Left lung (tissue), 10 donors: ENCODE measurements around the gene ANKRD33. TPM values are rescaled to one million over a fixed set of nuclear protein-coding genes. Genes with fewer than 3 reads are reported as not detected.

Source experiments
- ATAC-seq: fragments of 200-7000 bp; cut with Tn5 transposase; one replicate; pipeline ENCODE4 v1.9.1; 2020; ENCODE audit warnings: moderate library complexity
- DNase-seq, 4 donors: peaks; one replicate each; pipeline ENCODE4 v3.0.0-alpha.2; 2013 to 2020
- H3K27ac ChIP-seq, 2 donors: fragments of 200-600 bp; sonication (generic) in 1 of 2; one replicate each; pipeline versions ENCODE4 v1.5.0 to v1.8.0; 2020 to 2021
- H3K27me3 ChIP-seq, 2 donors: fragments of 200-600 bp; sonication (generic) in 1 of 2; one replicate each; pipeline versions ENCODE4 v1.5.0 to v1.8.0; 2020 to 2021
- H3K36me3 ChIP-seq, 2 donors: fragments of 200-600 bp; sonication (generic) in 1 of 2; one replicate each; pipeline versions ENCODE4 v1.5.0 to v1.8.0; 2020 to 2021
- H3K4me1 ChIP-seq, 2 donors: fragments of 200-600 bp; one replicate each; pipeline ENCODE4 v1.8.0; 2021
- H3K4me3 ChIP-seq, 2 donors: fragments of 200-600 bp; sonication (generic) in 1 of 2; one replicate each; pipeline versions ENCODE4 v1.5.0 to v1.8.0; 2020 to 2021; ENCODE audit warnings: mild to moderate bottlenecking in 1 of 2
- H3K9me3 ChIP-seq, 2 donors: fragments of 200-600 bp; sonication (generic) in 1 of 2; one replicate each; pipeline versions ENCODE4 v1.5.0 to v1.8.0; 2020 to 2021
- CTCF ChIP-seq, 2 donors: fragments of 200-600 bp; sonication (generic) in 1 of 2; IDR thresholded peaks; one replicate each; pipeline versions ENCODE4 v1.5.0 to v1.8.0; 2021; ENCODE audit warnings: antibody characterized with exemption in 2 of 2
- intact Hi-C, 2 donors: fragments of 100-400 bp; cut with DNase I; formaldehyde crosslinking; loops; one replicate each; pipeline versions ENCODE4 v1.11.2 to v1.14.2; 2022
- polyA plus RNA-seq, 6 donors: library from polyadenylated mRNA; unstranded; fragments of 120-200 nt; gene quantifications; one replicate each; pipeline ENCODE4 v1.2.1, GENCODE V29; 2013; ENCODE audit not compliant: insufficient read length in 6 of 6
- total RNA-seq, 2 donors: library from RNA; stranded (reverse); fragmentation: NEBNext Ultra II Directional; extraction: Animal tissue kit (Norgen Biotek cat#: 25700); gene quantifications; one replicate each; pipeline ENCODE4 v1.2.1, GENCODE V29; 2021
- donor health status: DM: no; HTN: yes; CAD: no.
- donor health status: DM: no; HTN: no; CAD: no.

The ANKRD33 gene
- total and polyA plus RNA-seq, 8 donors, result 0.08 to 0.13 (median 0.08) TPM; not detected in 5

- H3K9me3 ChIP-seq, result no peaks in the 10 kb centered on the region
- H3K4me3 ChIP-seq, result no peak overlapping the region
- peaks cover 0 to 39% of the 10 kb centered on the region in 2 donors for H3K36me3 ChIP-seq
- H3K27ac ChIP-seq, result no peak overlapping the region
- intact Hi-C loops, result no loop called here
- H3K4me1 ChIP-seq, result peaks cover 9 to 52% of the 10 kb centered on the region in 2 donors
- ATAC-seq (no peak), DNase-seq (no peak)
- no peak for TF ChIP-seq CTCF (IDR thresholded peaks at IDR 0.05)
- no peaks in the 10 kb centered on the region for H3K27me3 ChIP-seq
Measured at GRCh38 chr12:51915951-51916350, 28.0 kb downstream of the ANKRD33 start.

GRCh38 chr12:51917041-51917590, 29.2 kb downstream of the ANKRD33 start:
- H3K4me1 ChIP-seq, result peaks cover under 1 to 52% of the 10 kb centered on the region in 2 donors
- peaks cover 0 to 44% of the 10 kb centered on the region in 2 donors for H3K36me3 ChIP-seq
- no peak for TF ChIP-seq CTCF (IDR thresholded peaks at IDR 0.05)
- no peaks in the 10 kb centered on the region for H3K27me3 ChIP-seq
- intact Hi-C loops, result no loop called here
- ATAC-seq (no peak), DNase-seq (no peak)
- H3K4me3 ChIP-seq, result no peak overlapping the region
- H3K27ac ChIP-seq, result peak overlapping the region in 1 of 2 donors; percentile 50
- no peaks in the 10 kb centered on the region for H3K9me3 ChIP-seq

- no peak overlapping the region for H3K4me3 ChIP-seq
- H3K36me3 ChIP-seq, result peaks cover 0 to 44% of the 10 kb centered on the region in 2 donors
- intact Hi-C loops, result no loop called here
- H3K27me3 ChIP-seq, result no peaks in the 10 kb centered on the region
- TF ChIP-seq CTCF (IDR thresholded peaks at IDR 0.05), result no peak
- H3K4me1 ChIP-seq, result peaks cover 8 to 54% of the 10 kb centered on the region in 2 donors
- H3K27ac ChIP-seq, result peak overlapping the region in 1 of 2 donors; percentile 50
- ATAC-seq (no peak), DNase-seq (peak in 1 of 4 donors; percentile 72)
- no peaks in the 10 kb centered on the region for H3K9me3 ChIP-seq
Measured at GRCh38 chr12:51917746-51918453, 30.0 kb downstream of the ANKRD33 start.

- H3K9me3 ChIP-seq, result no peaks in the 10 kb centered on the region
- ATAC-seq (no peak), DNase-seq (no peak)
- peaks cover 14 to 59% of the 10 kb centered on the region in 2 donors for H3K4me1 ChIP-seq
- TF ChIP-seq CTCF (IDR thresholded peaks at IDR 0.05), result no peak
- H3K27me3 ChIP-seq, result no peaks in the 10 kb centered on the region
- H3K27ac ChIP-seq, result no peak overlapping the region
- no peak overlapping the region for H3K4me3 ChIP-seq
- H3K36me3 ChIP-seq, result peaks cover 0 to 39% of the 10 kb centered on the region in 2 donors
- intact Hi-C loops, result no loop called here
Measured at GRCh38 chr12:51920046-51920445, 32.1 kb downstream of the ANKRD33 start.

GRCh38 chr12:51921017-51921725, 33.3 kb downstream of the ANKRD33 start:
- DNase-seq, result no peak
- intact Hi-C loops, result no loop called here

More at GRCh38 chr12:51921017-51921725, 33.3 kb downstream of the ANKRD33 start:
- Histone ChIP-seq H3K9me3 (no peaks in the 10 kb centered on the region), H3K4me1 (peaks cover 14 to 55% of the 10 kb centered on the region in 2 donors), H3K27ac (peak overlapping the region in 1 of 2 donors; percentile 13), H3K36me3 (peaks cover 0 to 28% of the 10 kb centered on the region in 2 donors), H3K27me3 (no peaks in the 10 kb centered on the region), H3K4me3 (no peak overlapping the region)
- ATAC-seq, result no peak
- no peak for TF ChIP-seq CTCF (IDR thresholded peaks at IDR 0.05)
